NB4 (cell line): ENCODE data around the gene ELK3.

Source experiments
- DNase-seq: peaks from one replicate; pipeline ENCODE4 v3.0.0; 2010; ENCODE audit warnings: low read depth
- H3K4me3 ChIP-seq: one replicate; pipeline ENCODE4 v1.5.1; 2011; ENCODE audit warnings: mild to moderate bottlenecking, low read depth, low read length, moderate library complexity
- MYC ChIP-seq: IDR thresholded peaks from 2 replicates; pipeline ENCODE4 v1.6.1; 2011; ENCODE audit warnings: low read depth, low read length
- POLR2A ChIP-seq: IDR thresholded peaks from 2 replicates; pipeline ENCODE4 v1.6.1; 2011; ENCODE audit warnings: mild to moderate bottlenecking; ENCODE audit not compliant: insufficient read length; ENCODE audit errors: extremely low read depth
- TF ChIP-seq, protein P1 (sequence below): IDR thresholded peaks from one replicate; pipeline ENCODE4 v1.5.1; 2012; ENCODE audit warnings: low read depth, low read length
- TF ChIP-seq, protein P2 (sequence below): IDR thresholded peaks from 2 replicates; pipeline ENCODE4 v1.6.1; 2011; ENCODE audit warnings: low read depth, low read length

Gene ELK3

DNA sequence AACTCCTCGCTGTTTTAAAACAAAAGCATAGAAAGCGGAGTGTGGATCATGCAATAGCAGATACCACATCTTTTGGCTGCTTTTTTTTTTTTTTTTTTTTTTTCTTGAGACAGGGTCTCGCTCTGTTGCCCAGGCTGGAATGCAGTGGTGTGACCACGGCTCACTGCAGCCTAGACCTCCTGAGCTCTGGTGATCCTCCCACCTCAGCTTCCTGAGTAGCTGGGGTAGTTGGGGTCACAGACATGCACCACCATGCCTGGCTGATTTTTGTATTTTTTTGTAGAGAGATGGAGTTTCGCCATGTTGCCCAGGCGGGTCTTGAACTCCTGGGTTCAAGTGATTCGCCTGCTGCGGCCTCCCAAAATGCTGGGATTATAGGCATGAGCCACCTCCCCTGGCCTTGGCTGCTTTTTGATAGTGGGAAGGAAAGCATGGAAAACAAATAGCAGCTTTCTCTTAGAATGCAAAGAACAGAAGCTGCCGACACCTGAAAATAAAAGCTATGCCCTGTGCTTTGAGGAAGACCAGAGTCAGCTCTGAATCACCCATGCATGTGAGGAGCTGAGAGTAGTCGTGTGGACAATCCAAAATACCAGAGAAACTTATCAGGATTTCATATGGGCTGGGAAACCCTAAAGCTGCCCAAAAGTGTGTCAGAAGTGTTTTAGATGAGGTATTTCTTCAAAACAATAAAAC is 3.6 kb upstream of the ELK3 start:
- no peak overlapping the region for H3K4me3 ChIP-seq
- TF ChIP-seq, protein P1, sequence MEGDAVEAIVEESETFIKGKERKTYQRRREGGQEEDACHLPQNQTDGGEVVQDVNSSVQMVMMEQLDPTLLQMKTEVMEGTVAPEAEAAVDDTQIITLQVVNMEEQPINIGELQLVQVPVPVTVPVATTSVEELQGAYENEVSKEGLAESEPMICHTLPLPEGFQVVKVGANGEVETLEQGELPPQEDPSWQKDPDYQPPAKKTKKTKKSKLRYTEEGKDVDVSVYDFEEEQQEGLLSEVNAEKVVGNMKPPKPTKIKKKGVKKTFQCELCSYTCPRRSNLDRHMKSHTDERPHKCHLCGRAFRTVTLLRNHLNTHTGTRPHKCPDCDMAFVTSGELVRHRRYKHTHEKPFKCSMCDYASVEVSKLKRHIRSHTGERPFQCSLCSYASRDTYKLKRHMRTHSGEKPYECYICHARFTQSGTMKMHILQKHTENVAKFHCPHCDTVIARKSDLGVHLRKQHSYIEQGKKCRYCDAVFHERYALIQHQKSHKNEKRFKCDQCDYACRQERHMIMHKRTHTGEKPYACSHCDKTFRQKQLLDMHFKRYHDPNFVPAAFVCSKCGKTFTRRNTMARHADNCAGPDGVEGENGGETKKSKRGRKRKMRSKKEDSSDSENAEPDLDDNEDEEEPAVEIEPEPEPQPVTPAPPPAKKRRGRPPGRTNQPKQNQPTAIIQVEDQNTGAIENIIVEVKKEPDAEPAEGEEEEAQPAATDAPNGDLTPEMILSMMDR, result no peak
- TF ChIP-seq, protein P2, sequence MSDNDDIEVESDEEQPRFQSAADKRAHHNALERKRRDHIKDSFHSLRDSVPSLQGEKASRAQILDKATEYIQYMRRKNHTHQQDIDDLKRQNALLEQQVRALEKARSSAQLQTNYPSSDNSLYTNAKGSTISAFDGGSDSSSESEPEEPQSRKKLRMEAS, result no peak
- no peak for TF ChIP-seq POLR2A
- TF ChIP-seq MYC, result no peak
- DNase-seq, result no peak

DNA sequence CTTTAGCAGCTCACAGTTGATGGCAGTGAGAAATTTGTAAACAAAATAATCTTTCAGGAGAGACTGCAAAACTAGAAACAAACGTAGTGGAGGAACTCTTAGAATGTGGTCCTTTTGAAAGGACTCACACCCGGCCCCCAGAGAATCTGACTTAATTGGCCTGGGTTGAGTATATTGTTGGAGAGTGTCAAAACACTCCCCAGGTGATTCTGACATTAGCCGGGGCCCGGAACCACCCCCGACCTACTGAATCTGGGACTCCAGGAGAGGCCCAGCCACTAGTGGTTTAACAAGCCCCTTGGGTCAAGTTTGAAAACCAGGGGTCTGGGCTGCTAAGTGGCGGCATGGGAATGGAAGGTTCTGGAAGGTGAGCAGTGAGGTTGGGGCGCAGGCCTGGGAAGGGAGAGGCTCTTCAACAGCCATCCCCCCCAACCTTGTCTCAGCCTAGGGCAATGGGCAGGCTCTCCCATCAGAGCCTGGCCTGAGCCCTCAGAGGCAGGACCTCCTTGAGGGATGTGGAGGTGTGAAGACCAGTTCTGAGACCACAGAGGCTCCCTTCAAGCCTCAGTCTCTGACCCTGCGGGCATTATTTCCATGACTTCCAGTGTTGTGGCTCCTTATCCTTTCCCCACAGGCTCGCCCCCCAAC is 1.1 kb upstream of the ELK3 start:
- no peak for DNase-seq
- H3K4me3 ChIP-seq, result no peak overlapping the region
- no peak for TF ChIP-seq MYC
- no peak for TF ChIP-seq POLR2A
- TF ChIP-seq, protein P2, result no peak
- TF ChIP-seq, protein P1, result no peak

DNA sequence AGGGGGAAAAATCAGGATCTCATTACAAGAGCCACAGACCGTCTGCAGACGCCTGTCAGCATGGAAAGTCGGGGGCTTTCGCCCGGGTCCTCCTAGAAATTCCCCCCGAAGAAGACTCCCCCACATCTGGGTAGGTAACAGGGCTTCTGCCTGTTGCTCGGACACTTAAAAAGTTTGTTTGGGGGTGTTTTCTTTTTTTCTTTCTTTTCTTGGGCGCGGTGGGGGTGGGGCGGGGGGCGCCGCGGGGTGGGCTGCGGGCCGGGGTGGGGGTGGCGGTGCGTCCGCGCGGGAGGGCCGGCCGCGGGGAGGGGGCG is 358 bp downstream of the ELK3 start:
- H3K4me3 ChIP-seq, result peak overlapping the region; percentile 95
- DNase-seq, result no peak
- TF ChIP-seq, protein P1, result no peak
- TF ChIP-seq POLR2A (no peak), MYC (no peak)
- TF ChIP-seq, protein P2, result no peak

DNA sequence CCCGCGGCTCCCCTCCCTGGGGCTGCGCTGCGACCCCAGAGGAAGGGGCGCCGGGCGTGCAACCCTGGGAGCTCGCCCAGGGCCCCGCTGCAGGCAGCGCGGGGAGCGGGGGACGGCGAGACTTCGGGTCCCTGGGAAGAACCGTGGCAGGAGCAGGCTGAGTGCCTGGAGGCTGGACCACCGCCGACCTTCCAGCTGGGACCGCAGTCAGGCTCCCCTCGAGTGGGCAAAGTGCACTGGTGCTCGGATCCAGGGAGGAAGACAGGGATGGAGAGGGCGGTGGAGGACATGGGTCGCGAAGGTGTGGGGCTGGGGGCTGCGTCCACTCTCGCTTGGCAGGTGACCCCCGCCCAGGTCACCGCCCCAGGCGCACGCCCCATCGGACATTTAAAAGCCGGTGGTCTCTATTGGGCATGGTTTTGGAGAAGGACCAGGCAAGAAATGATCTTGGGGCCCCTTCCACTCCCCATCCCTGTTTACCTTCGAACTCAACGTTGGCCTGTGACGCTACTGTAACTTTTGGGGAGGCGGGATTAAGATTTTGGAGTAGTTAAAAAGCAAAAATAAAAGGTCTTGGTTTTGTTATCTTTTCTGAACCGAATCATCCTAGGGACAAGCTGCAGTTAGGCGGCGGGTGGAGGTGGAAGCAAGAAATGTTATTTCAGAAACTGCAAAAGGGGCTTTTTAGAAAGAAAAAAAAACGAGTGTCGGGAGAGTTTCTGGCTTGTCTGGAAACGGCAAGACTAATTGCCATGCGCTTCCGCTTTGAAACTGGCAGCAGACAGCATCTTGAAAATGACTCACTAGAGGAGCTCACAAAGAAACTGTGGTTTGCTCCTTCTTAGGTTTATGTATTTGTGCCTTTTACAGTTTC is 1.0 kb downstream of the ELK3 start:
- H3K4me3 ChIP-seq, result peak overlapping the region; percentile 81
- TF ChIP-seq, protein P1, result no peak
- TF ChIP-seq, protein P2, result peak; percentile 79
- TF ChIP-seq POLR2A, result no peak
- peak; percentile 86 for TF ChIP-seq MYC
- DNase-seq, result peak; percentile 93

DNA sequence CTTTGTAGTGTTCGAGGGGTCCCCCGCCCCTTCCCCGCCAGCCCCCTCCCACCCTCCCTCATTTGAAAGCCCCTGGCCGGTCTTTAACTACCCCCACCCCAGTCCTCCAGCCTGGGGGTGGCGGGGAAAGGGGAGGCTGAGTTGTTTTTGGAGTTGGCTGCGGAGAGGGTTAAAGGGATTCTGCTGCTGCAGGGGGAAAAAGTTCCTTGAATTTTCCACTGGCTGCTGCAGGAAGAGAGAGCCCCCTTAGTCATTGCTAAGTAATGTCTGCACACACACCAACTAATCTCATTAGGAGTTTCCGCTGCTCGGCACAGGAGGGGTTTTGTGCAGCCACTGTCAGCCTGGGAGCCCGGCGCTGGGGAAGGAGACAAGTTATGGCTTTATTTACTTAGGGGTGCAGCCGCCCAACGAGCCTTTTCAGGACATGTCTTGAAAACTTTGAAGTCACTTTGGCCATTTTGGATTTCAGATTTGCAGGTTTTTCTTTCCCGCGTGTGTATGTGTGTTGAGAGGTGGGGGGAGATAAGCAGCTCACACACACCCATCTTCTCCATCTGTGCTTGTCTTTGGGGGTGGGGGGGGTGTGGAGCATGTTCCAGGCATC is 1.8 kb downstream of the ELK3 start:
- TF ChIP-seq, protein P1, result no peak
- TF ChIP-seq POLR2A, result no peak
- no peak for TF ChIP-seq MYC
- TF ChIP-seq, protein P2, result no peak
- DNase-seq, result peak; percentile 28
- peak overlapping the region; percentile 81 for H3K4me3 ChIP-seq
